H1 (cell line): Measurements from ENCODE around the gene MYH16. TPM values are rescaled to one million over a fixed set of nuclear protein-coding genes. Genes with fewer than 3 reads are reported as not detected.

ENCODE experiments used
- CTCF ChIA-PET: fragments of 300-600 bp; sonication (Branson Sonifier 250); formaldehyde crosslinking; loops from one replicate; lab custom pipeline; 2021; ENCODE audit not compliant: partially characterized antibody; lab: Charles Lee
- POLR2A ChIA-PET: fragments of 300-600 bp; sonication (Branson Sonifier 250); formaldehyde crosslinking; loops from one replicate; lab custom pipeline; 2021; ENCODE audit warnings: inconsistent platforms; ENCODE audit not compliant: partially characterized antibody; lab: Charles Lee
- DNase-seq, 2 experiments: peaks; one replicate each; pipeline versions ENCODE4 v3.0.0 to v3.0.0-alpha.2; 2010 to 2022; ENCODE audit warnings: low spot score in 2 of 2, low read depth in 1 of 2, mixed read lengths in 1 of 2
- FAIRE-seq: peaks from 2 replicates; lab custom pipeline; 2011; peaks lifted over from hg19 to GRCh38; lab: Jason Lieb, UNC
- H2AFZ ChIP-seq: 2 replicates; pipeline ENCODE4 v1.8.1; 2012; ENCODE audit warnings: low read length, inconsistent platforms
- H2AK5ac ChIP-seq: 2 replicates; pipeline ENCODE4 v1.6.1; 2013; ENCODE audit warnings: low read depth, low read length
- H2BK120ac ChIP-seq: replicated peaks from 2 replicates; pipeline ENCODE3; 2013; ENCODE audit warnings: low read depth, low read length, inconsistent platforms
- H2BK12ac ChIP-seq: 2 replicates; pipeline ENCODE4 v1.6.1; 2013; ENCODE audit warnings: low read depth, low read length
- H2BK15ac ChIP-seq: 2 replicates; pipeline ENCODE4 v1.6.1; 2013; ENCODE audit warnings: low read length
- H2BK20ac ChIP-seq: 2 replicates; pipeline ENCODE4 v1.6.1; 2013; ENCODE audit warnings: low read length
- H2BK5ac ChIP-seq: 2 replicates; pipeline ENCODE4 v1.6.1; 2013; ENCODE audit warnings: low read depth, low read length
- H3K14ac ChIP-seq: 2 replicates; pipeline ENCODE4 v1.6.1; 2013; ENCODE audit warnings: inconsistent platforms; ENCODE audit not compliant: insufficient read length
- H3K18ac ChIP-seq: 2 replicates; pipeline ENCODE4 v1.6.1; 2013; ENCODE audit warnings: low read length; ENCODE audit errors: extremely low read depth
- H3K23ac ChIP-seq: 2 replicates; pipeline ENCODE4 v1.6.1; 2013; ENCODE audit warnings: inconsistent platforms; ENCODE audit not compliant: insufficient read length
- H3K23me2 ChIP-seq: 2 replicates; pipeline ENCODE4 v1.6.1; 2013; ENCODE audit warnings: low read depth, low read length
- H3K27ac ChIP-seq: 2 replicates; pipeline ENCODE4 v1.6.1; 2011; ENCODE audit warnings: low read depth, low read length, inconsistent platforms
- H3K27me3 ChIP-seq, 4 experiments: replicated peaks in 1 of 4; 1 replicate in 1 of 4; 2 replicates in 3 of 4; pipeline versions ENCODE4 v1.6.1 to v1.8.1; 2011 to 2013; ENCODE audit warnings: low read length in 3 of 4, mild to moderate bottlenecking in 3 of 4, inconsistent platforms in 2 of 4, mixed read lengths in 2 of 4, moderate library complexity in 1 of 4; ENCODE audit not compliant: control insufficient read depth in 3 of 4, insufficient read depth in 3 of 4; ENCODE audit errors: extremely low read depth in 1 of 4
- H3K36me3 ChIP-seq, 4 experiments: 2 replicates each; pipeline versions ENCODE4 v1.6.1 to v1.8.1; 2011 to 2013; ENCODE audit warnings: mild to moderate bottlenecking in 4 of 4, low read length in 3 of 4, moderate library complexity in 2 of 4, control low read depth in 1 of 4, inconsistent platforms in 1 of 4; ENCODE audit not compliant: insufficient read depth in 4 of 4, control insufficient read depth in 2 of 4
- H3K4ac ChIP-seq: replicated peaks from 2 replicates; pipeline ENCODE3; 2013; ENCODE audit warnings: low read length, low read depth, mixed read lengths, inconsistent platforms; ENCODE audit not compliant: insufficient read length
- H3K4me1 ChIP-seq, 4 experiments: replicated peaks in 1 of 4; 1 replicate in 1 of 4; 2 replicates in 3 of 4; pipeline versions ENCODE4 v1.6.1 to v1.8.1; 2011 to 2013; ENCODE audit warnings: low read length in 3 of 4, inconsistent platforms in 2 of 4, mixed read lengths in 1 of 4; ENCODE audit not compliant: insufficient read depth in 4 of 4, control insufficient read depth in 3 of 4
- H3K4me2 ChIP-seq, 2 experiments: 2 replicates each; pipeline versions ENCODE4 v1.6.1 to v1.8.1; 2011 to 2013; ENCODE audit warnings: low read depth in 2 of 2, low read length in 2 of 2, control low read depth in 1 of 2, inconsistent platforms in 1 of 2, mild to moderate bottlenecking in 1 of 2; ENCODE audit not compliant: insufficient read depth in 1 of 2
- H3K4me3 ChIP-seq, 4 experiments: fragments of 200-600, 300-600 bp in 1 of 4; sonication (generic), shearing (Covaris generic), sonication (Bioruptor Twin) in 1 of 4; 2 replicates each; pipeline versions ENCODE4 v1.5.1 to v1.8.1; 2011 to 2016; ENCODE audit warnings: low read length in 4 of 4, low read depth in 3 of 4, control low read depth in 2 of 4, inconsistent platforms in 2 of 4, mild to moderate bottlenecking in 2 of 4, mixed read lengths in 1 of 4, moderate library complexity in 1 of 4; ENCODE audit not compliant: insufficient read depth in 2 of 4; ENCODE audit errors: extremely low read depth in 1 of 4
- H3K56ac ChIP-seq: replicated peaks from 2 replicates; pipeline ENCODE3; 2013; ENCODE audit warnings: low read depth, mild to moderate bottlenecking, mixed read lengths, low read length, inconsistent platforms; ENCODE audit not compliant: insufficient read length
- H3K79me1 ChIP-seq: 2 replicates; pipeline ENCODE4 v1.6.1; 2013; ENCODE audit warnings: low read depth, low read length, control low read depth
- H3K79me2 ChIP-seq, 2 experiments: 2 replicates each; pipeline versions ENCODE4 v1.6.1 to v1.8.1; 2012 to 2013; ENCODE audit warnings: low read length in 2 of 2, mild to moderate bottlenecking in 2 of 2, inconsistent platforms in 1 of 2; ENCODE audit not compliant: insufficient read depth in 2 of 2, control insufficient read depth in 1 of 2
- H3K9ac ChIP-seq, 4 experiments: replicated peaks in 1 of 4; 1 replicate in 1 of 4; 2 replicates in 3 of 4; pipeline versions ENCODE4 v1.6.1 to v1.8.1; 2011 to 2013; ENCODE audit warnings: low read depth in 3 of 4, low read length in 3 of 4, control low read depth in 2 of 4, mild to moderate bottlenecking in 2 of 4, moderate library complexity in 2 of 4, inconsistent platforms in 1 of 4; ENCODE audit errors: extremely low read depth in 1 of 4
- H3K9me3 ChIP-seq, 2 experiments: 2 replicates each; pipeline versions ENCODE4 v1.6.1 to v1.8.1; 2012 to 2013; ENCODE audit warnings: mild to moderate bottlenecking in 2 of 2, moderate library complexity in 2 of 2, control low read depth in 1 of 2, inconsistent platforms in 1 of 2, low read depth in 1 of 2, low read length in 1 of 2, mixed read lengths in 1 of 2; ENCODE audit not compliant: insufficient read depth in 2 of 2
- H4K20me1 ChIP-seq, 2 experiments: replicated peaks in 1 of 2; 2 replicates each; pipeline versions ENCODE3 to v1.8.1; 2011 to 2013; ENCODE audit warnings: inconsistent platforms in 2 of 2, low read length in 2 of 2, mild to moderate bottlenecking in 1 of 2; ENCODE audit not compliant: insufficient read depth in 2 of 2, control insufficient read depth in 1 of 2
- H4K5ac ChIP-seq: 2 replicates; pipeline ENCODE4 v1.6.1; 2013; ENCODE audit warnings: low read length, low read depth, mixed read lengths, inconsistent platforms; ENCODE audit not compliant: insufficient read length
- H4K8ac ChIP-seq: 2 replicates; pipeline ENCODE4 v1.8.0; 2013; ENCODE audit warnings: mild to moderate bottlenecking, moderate library complexity, low read length, inconsistent platforms; ENCODE audit not compliant: insufficient read depth; ENCODE audit errors: extremely low read depth
- H4K91ac ChIP-seq: replicated peaks from 2 replicates; pipeline ENCODE3; 2013; ENCODE audit warnings: low read length, mixed read lengths, inconsistent platforms; ENCODE audit not compliant: insufficient read length
- BACH1 ChIP-seq: IDR thresholded peaks from 2 replicates; pipeline ENCODE4 v1.6.1; 2012; ENCODE audit warnings: low read length, improper control_type of control experiment
- E2F6 ChIP-seq: IDR thresholded peaks from 2 replicates; pipeline ENCODE4 v1.6.1; 2012; ENCODE audit warnings: inconsistent platforms
- GTF2F1 ChIP-seq: IDR thresholded peaks from 2 replicates; pipeline ENCODE4 v1.6.1; 2012; ENCODE audit warnings: low read depth, low read length, improper control_type of control experiment, borderline replicate concordance
- MAFK ChIP-seq: IDR thresholded peaks from 2 replicates; pipeline ENCODE4 v1.6.1; 2012; ENCODE audit warnings: low read depth, mild to moderate bottlenecking, improper control_type of control experiment, low read length
- NANOG ChIP-seq: IDR thresholded peaks from 2 replicates; pipeline ENCODE4 v1.6.1; 2011; ENCODE audit warnings: low read length, low read depth, mild to moderate bottlenecking, inconsistent platforms; ENCODE audit not compliant: insufficient read depth, poor library complexity, severe bottlenecking
- POLR2AphosphoS5 ChIP-seq: IDR thresholded peaks from 2 replicates; pipeline ENCODE4 v1.6.1; 2011; ENCODE audit warnings: low read depth, low read length
- RAD21 ChIP-seq, 2 experiments: IDR thresholded peaks in 1 of 2; conservative IDR thresholded peaks in 1 of 2; 2 replicates each; pipeline ENCODE4 v1.6.1; 2011; ENCODE audit warnings: low read depth in 2 of 2, low read length in 2 of 2, improper control_type of control experiment in 1 of 2, inconsistent platforms in 1 of 2, mild to moderate bottlenecking in 1 of 2, moderate library complexity in 1 of 2
- RFX5 ChIP-seq: IDR thresholded peaks from 2 replicates; pipeline ENCODE4 v1.6.1; 2011; ENCODE audit warnings: low read depth, low read length, improper control_type of control experiment, borderline replicate concordance
- YY1 ChIP-seq: IDR thresholded peaks from 2 replicates; pipeline ENCODE4 v1.6.1; 2011; ENCODE audit warnings: low read depth, mild to moderate bottlenecking, low read length
- ZNF274 ChIP-seq: IDR thresholded peaks from 2 replicates; pipeline ENCODE4 v1.7.0; 2012; ENCODE audit warnings: low read length, borderline replicate concordance; ENCODE audit errors: extremely low read depth
- WGBS, 2 experiments: shearing (Covaris generic) in 1 of 2; methylation state at CpG; one replicate each; pipeline versions ENCODE4 v1.1.6 to v1.1.7; 2013 to 2015; ENCODE audit warnings: low lambda C conversion rate in 2 of 2, mixed read lengths in 2 of 2, inconsistent platforms in 1 of 2, low coverage in 1 of 2, missing lambda C conversion rate in 1 of 2; ENCODE audit not compliant: insufficient replicate concordance in 2 of 2, insufficient coverage in 1 of 2, insufficient read length in 1 of 2; ENCODE audit errors: extremely low coverage in 1 of 2, missing lambda C conversion rate in 1 of 2; 5-methylcytosine and 5-hydroxymethylcytosine counted together
- polyA plus RNA-seq, 7 experiments: library from polyadenylated mRNA; depleted of rRNA in 3 of 7; stranded (reverse) in 5 of 7; unstranded in 2 of 7; fragments of >200 nt in 5 of 7; fragments of 200-250 nt in 2 of 7; gene quantifications; 1 replicate in 5 of 7; 2 replicates in 1 of 7; 4 replicates in 1 of 7; pipeline versions ENCODE4 v1.2.1 to v1.2.3, GENCODE V29; 2011 to 2013; ENCODE audit warnings: missing spikeins in 2 of 7, mixed read lengths in 2 of 7
- total RNA-seq: library from RNA; stranded (reverse); fragmentation: NEBNext Ultra II Directional; extraction: Animal tissue kit (Norgen Biotek cat#: 25700); gene quantifications from 2 replicates; pipeline ENCODE4 v1.2.1, GENCODE V29; 2021

Gene MYH16
- total and polyA plus RNA-seq, 2 of the 8 experiments (the other 6 are each of a cell fraction or from before 2014, with no cell fraction given): not detected

- Histone ChIP-seq H3K23ac (no peak overlapping the region), H3K9ac (no peak overlapping the region; a peak in 1 of 7 replicates), H4K5ac (no peak overlapping the region), H4K20me1 (no peaks in the 10 kb centered on the region), H3K27me3 (no peaks in the 10 kb centered on the region), H2AK5ac (0 out of 2 replicates have a peak overlapping the region, but pooled peaks have one; percentile 15), H4K91ac (no peak overlapping the region), H2BK120ac (no peak overlapping the region), H3K23me2 (no peaks in the 10 kb centered on the region), H2BK12ac (no peak overlapping the region), H2BK15ac (no peak overlapping the region), H3K36me3 (no peaks in the 10 kb centered on the region), H3K79me2 (no peaks in the 10 kb centered on the region), H2AFZ (no peak overlapping the region), H2BK20ac (no peak overlapping the region), H3K18ac (no peak overlapping the region), H3K27ac (no peak overlapping the region), H3K4ac (no peak overlapping the region), H3K56ac (no peak overlapping the region), H3K4me2 (no peak overlapping the region), H3K79me1 (no peaks in the 10 kb centered on the region), H2BK5ac (0 out of 2 replicates have a peak overlapping the region, but pooled peaks have one; percentile 52), H3K4me3 (no peak overlapping the region), H3K14ac (no peak overlapping the region), H3K9me3 (0 out of 4 replicates have a peak, but pooled peaks cover 0 to 3% of the 10 kb centered on the region in 2 experiments), H3K4me1 (no peaks in the 10 kb centered on the region), H4K8ac (no peak overlapping the region)
- DNase-seq: peak in 1 of 2 experiments; percentile 91
- POLR2A ChIA-PET: no interaction called here
- CTCF ChIA-PET: interaction anchor here (0.6 to 8.4 kb wide), 34 partner anchors 7 to 313 kb away, joined by 3 to 87 read pairs (median 4); partner anchors contain the start of gene ARPC1A
- WGBS, 2 experiments: 71% methylated on average over 16 of the region's 16 CpGs; no CpG with 5 or more reads in 1 of the 2 experiments
- FAIRE-seq: peak; percentile 63
- TF ChIP-seq POLR2AphosphoS5: no peak
- no peak for TF ChIP-seq NANOG
- TF ChIP-seq GTF2F1: no peak
- TF ChIP-seq E2F6: no peak
- no peak for TF ChIP-seq ZNF274
- TF ChIP-seq BACH1: 0 out of 2 replicates have a peak, but pooled peaks have one; percentile 16
- TF ChIP-seq YY1: no peak
- peak; percentile 88 to 89 for TF ChIP-seq RAD21 (IDR thresholded peaks at IDR 0.05 in 1 of 2, conservative IDR thresholded peaks at IDR 0.05 in 1 of 2; ENCODE audit: low read depth in 2 of 2, low read length in 2 of 2)
- no peak for TF ChIP-seq RFX5
- no peak for TF ChIP-seq MAFK
These were observed 39.9 kb downstream of the MYH16 start for GRCh38 chr7:99312316-99313203.
